ENCODE results near the gene METTL27. TPM values are rescaled to one million over a fixed set of nuclear protein-coding genes. Genes with fewer than 3 reads are reported as not detected.
"Not testable (repeated sequence)": the region's sequence is repeated elsewhere in the genome, so short reads cannot be mapped to it uniquely, and the experiment has no call there.

METTL27 gene
- polyA plus RNA-seq, 1 donor from 2014 or later: 2.4 TPM

- TF ChIP-seq REST (IDR thresholded peaks at IDR 0.05; ENCODE audit: borderline replicate concordance) (no peak), SMC3 (conservative IDR thresholded peaks at IDR 0.05; ENCODE audit: poor library complexity) (no peak), MXI1 (conservative IDR thresholded peaks at IDR 0.05; ENCODE audit: poor library complexity, severe bottlenecking) (no peak), TAF1 (IDR thresholded peaks at IDR 0.05; ENCODE audit: low read depth) (no peak), EP300 (conservative IDR thresholded peaks at IDR 0.05; ENCODE audit: poor library complexity, severe bottlenecking) (no peak), RAD21 (conservative IDR thresholded peaks at IDR 0.05) (no peak), EZH2 (IDR thresholded peaks at IDR 0.05; ENCODE audit: borderline replicate concordance, insufficient read depth, low read length, poor library complexity, severe bottlenecking) (no peak), POLR2AphosphoS5 (IDR thresholded peaks at IDR 0.05) (no peak)
- TF ChIP-seq, protein P1, sequence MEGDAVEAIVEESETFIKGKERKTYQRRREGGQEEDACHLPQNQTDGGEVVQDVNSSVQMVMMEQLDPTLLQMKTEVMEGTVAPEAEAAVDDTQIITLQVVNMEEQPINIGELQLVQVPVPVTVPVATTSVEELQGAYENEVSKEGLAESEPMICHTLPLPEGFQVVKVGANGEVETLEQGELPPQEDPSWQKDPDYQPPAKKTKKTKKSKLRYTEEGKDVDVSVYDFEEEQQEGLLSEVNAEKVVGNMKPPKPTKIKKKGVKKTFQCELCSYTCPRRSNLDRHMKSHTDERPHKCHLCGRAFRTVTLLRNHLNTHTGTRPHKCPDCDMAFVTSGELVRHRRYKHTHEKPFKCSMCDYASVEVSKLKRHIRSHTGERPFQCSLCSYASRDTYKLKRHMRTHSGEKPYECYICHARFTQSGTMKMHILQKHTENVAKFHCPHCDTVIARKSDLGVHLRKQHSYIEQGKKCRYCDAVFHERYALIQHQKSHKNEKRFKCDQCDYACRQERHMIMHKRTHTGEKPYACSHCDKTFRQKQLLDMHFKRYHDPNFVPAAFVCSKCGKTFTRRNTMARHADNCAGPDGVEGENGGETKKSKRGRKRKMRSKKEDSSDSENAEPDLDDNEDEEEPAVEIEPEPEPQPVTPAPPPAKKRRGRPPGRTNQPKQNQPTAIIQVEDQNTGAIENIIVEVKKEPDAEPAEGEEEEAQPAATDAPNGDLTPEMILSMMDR (IDR thresholded peaks at IDR 0.05; ENCODE audit: poor library complexity, severe bottlenecking): no peak
These were observed 3.7 kb downstream of the METTL27 start for GRCh38 chr7:73838642-73839041.

GRCh38 chr7:73837167-73837566 is 5.1 kb downstream of the METTL27 start:
- not testable (repeated sequence) for H3K9ac ChIP-seq (ENCODE audit: low read length); H4K20me1 ChIP-seq (ENCODE audit: insufficient read depth); H3K27ac ChIP-seq (ENCODE audit: low read length); H3K27me3 ChIP-seq (ENCODE audit: insufficient read depth, low read depth, low read length); H3F3A ChIP-seq (ENCODE audit: insufficient read depth, low read length, poor library complexity, severe bottlenecking); H3K9me2 ChIP-seq (ENCODE audit: insufficient read depth, low read length); H3K4me2 ChIP-seq (ENCODE audit: low read length); H3K4me3 ChIP-seq (ENCODE audit: low read length); H3K36me3 ChIP-seq (ENCODE audit: insufficient read depth, low read length); H2AFZ ChIP-seq (ENCODE audit: low read depth, low read length); H3K9me3 ChIP-seq (ENCODE audit: low read length); H3K79me2 ChIP-seq (replicated peaks; ENCODE audit: insufficient read depth, low read length)

More at GRCh38 chr7:73838642-73839041, 3.7 kb downstream of the METTL27 start:
- Histone ChIP-seq H4K20me1 (ENCODE audit: insufficient read depth) (no peaks in the 10 kb centered on the region), H3K4me3 (ENCODE audit: low read length) (no peak overlapping the region), H3K27me3 (ENCODE audit: insufficient read depth, low read depth, low read length) (no peaks in the 10 kb centered on the region), H2AFZ (ENCODE audit: low read depth, low read length) (no peak overlapping the region), H3K79me2 (replicated peaks; ENCODE audit: insufficient read depth, low read length) (no peaks in the 10 kb centered on the region), H3K27ac (ENCODE audit: low read length) (no peak overlapping the region), H3K9ac (ENCODE audit: low read length) (no peak overlapping the region), H3K36me3 (ENCODE audit: insufficient read depth, low read length) (no peaks in the 10 kb centered on the region), H3K4me2 (ENCODE audit: low read length) (no peak overlapping the region), H3F3A (ENCODE audit: insufficient read depth, low read length, poor library complexity, severe bottlenecking) (no peaks in the 10 kb centered on the region), H3K9me2 (ENCODE audit: insufficient read depth, low read length) (no peaks in the 10 kb centered on the region), H3K9me3 (ENCODE audit: low read length) (peaks cover 4% of the 10 kb centered on the region)

- Histone ChIP-seq H3K27me3 (ENCODE audit: insufficient read depth, low read depth, low read length) (no peaks in the 10 kb centered on the region), H3K4me2 (ENCODE audit: low read length) (no peak overlapping the region), H3K9me3 (ENCODE audit: low read length) (peaks cover 4% of the 10 kb centered on the region), H3F3A (ENCODE audit: insufficient read depth, low read length, poor library complexity, severe bottlenecking) (no peaks in the 10 kb centered on the region), H2AFZ (ENCODE audit: low read depth, low read length) (no peak overlapping the region), H3K9me2 (ENCODE audit: insufficient read depth, low read length) (no peaks in the 10 kb centered on the region), H3K27ac (ENCODE audit: low read length) (no peak overlapping the region), H3K9ac (ENCODE audit: low read length) (no peak overlapping the region), H3K79me2 (replicated peaks; ENCODE audit: insufficient read depth, low read length) (no peaks in the 10 kb centered on the region), H3K4me3 (ENCODE audit: low read length) (no peak overlapping the region), H4K20me1 (ENCODE audit: insufficient read depth) (no peaks in the 10 kb centered on the region), H3K36me3 (ENCODE audit: insufficient read depth, low read length) (no peaks in the 10 kb centered on the region)
- no peak for TF ChIP-seq TAF1 (IDR thresholded peaks at IDR 0.05; ENCODE audit: low read depth)
- TF ChIP-seq, protein P1 (IDR thresholded peaks at IDR 0.05; ENCODE audit: poor library complexity, severe bottlenecking): no peak
- TF ChIP-seq RAD21 (conservative IDR thresholded peaks at IDR 0.05): no peak
- no peak for TF ChIP-seq SMC3 (conservative IDR thresholded peaks at IDR 0.05; ENCODE audit: poor library complexity)
- no peak for TF ChIP-seq EP300 (conservative IDR thresholded peaks at IDR 0.05; ENCODE audit: poor library complexity, severe bottlenecking)
- TF ChIP-seq POLR2AphosphoS5 (IDR thresholded peaks at IDR 0.05): no peak
These were observed 7.6 kb downstream of the METTL27 start for GRCh38 chr7:73834626-73835191.

All from neural cell (in vitro differentiated cells).